Gastrocnemius medialis (tissue), 4 donors: ENCODE results near the gene APBB2. TPM values are rescaled to one million over a fixed set of nuclear protein-coding genes. Genes with fewer than 3 reads are reported as not detected.
A peak's percentile ranks its signal among the peaks of the same experiment; 100 is the strongest.

ENCODE experiments used
- ATAC-seq, 2 donors: fragments of 150-250 bp; one replicate each; pipeline ENCODE4 v1.9.1; 2016
- DNase-seq, 2 donors: peaks; one replicate each; pipeline ENCODE4 v3.0.0-alpha.2; 2019
- H3K27ac ChIP-seq, 4 donors: fragments of 200-600 bp; sonication (generic); 1 replicate in 1 of 4; 2 replicates in 3 of 4; pipeline ENCODE4 v1.5.1; 2016 to 2018; ENCODE audit warnings: mild to moderate bottlenecking in 2 of 4, moderate library complexity in 1 of 4
- H3K27me3 ChIP-seq, 3 donors: fragments of 200-600 bp; sonication (generic) in 2 of 3; 1 replicate in 1 of 3; 2 replicates in 2 of 3; pipeline versions ENCODE4 v1.5.1 to v1.6.0; 2016 to 2019; ENCODE audit warnings: mild to moderate bottlenecking in 1 of 3, moderate library complexity in 1 of 3
- H3K36me3 ChIP-seq, 2 donors: fragments of 200-600 bp; sonication (generic) in 1 of 2; one replicate each; pipeline ENCODE4 v1.5.1; 2017 to 2018
- H3K4me1 ChIP-seq, 2 donors: fragments of 200-600 bp; sonication (generic) in 1 of 2; one replicate each; pipeline ENCODE4 v1.5.1; 2016 to 2017; ENCODE audit warnings: mild to moderate bottlenecking in 2 of 2
- H3K4me3 ChIP-seq, 4 donors: fragments of 200-600 bp; sonication (generic) in 3 of 4; 1 replicate in 1 of 4; 2 replicates in 3 of 4; pipeline ENCODE4 v1.5.1; 2016 to 2019; ENCODE audit warnings: mild to moderate bottlenecking in 2 of 4
- H3K9me3 ChIP-seq, 3 donors: fragments of 200-600 bp; sonication (generic) in 2 of 3; 1 replicate in 1 of 3; 2 replicates in 2 of 3; pipeline ENCODE4 v1.5.1; 2016 to 2019
- CTCF ChIP-seq, 5 experiments: fragments of 450-650 bp in 3 of 5; fragments of 200-600 bp in 2 of 5; sonication (generic) in 2 of 5; IDR thresholded peaks in 4 of 5; conservative IDR thresholded peaks in 1 of 5; 1 replicate in 4 of 5; 2 replicates in 1 of 5; pipeline ENCODE4 v1.5.1; 2016 to 2019; ENCODE audit warnings: antibody characterized with exemption in 5 of 5, mild to moderate bottlenecking in 3 of 5, moderate library complexity in 3 of 5
- POLR2A ChIP-seq, 2 donors: fragments of 450-650 bp; IDR thresholded peaks; one replicate each; pipeline ENCODE4 v1.6.1; 2017; ENCODE audit warnings: antibody characterized with exemption in 2 of 2, mild to moderate bottlenecking in 2 of 2, moderate library complexity in 2 of 2
- in situ Hi-C, 4 donors: fragments of 200-750 bp; cut with MboI; loops; one replicate each; pipeline versions ENCODE4 v1.15.0 to v1.8.0; 2017; ENCODE audit warnings: low sequenced_read_pairs in 4 of 4
- intact Hi-C: fragments of 100-400 bp; cut with DNase I; formaldehyde crosslinking; loops from one replicate; pipeline ENCODE4 v1.15.1; 2023; ENCODE audit warnings: low total_unique reads
- total RNA-seq, 4 donors: library from RNA; depleted of rRNA; stranded (reverse); fragments of >200 nt; gene quantifications; one replicate each; pipeline versions ENCODE4 v1.1.0 to v1.2.3, GENCODE V29; 2016

APBB2 gene
- total RNA-seq, 4 donors from 2014 or later = 14.3 to 20.5 (median 14.5) TPM

DNA sequence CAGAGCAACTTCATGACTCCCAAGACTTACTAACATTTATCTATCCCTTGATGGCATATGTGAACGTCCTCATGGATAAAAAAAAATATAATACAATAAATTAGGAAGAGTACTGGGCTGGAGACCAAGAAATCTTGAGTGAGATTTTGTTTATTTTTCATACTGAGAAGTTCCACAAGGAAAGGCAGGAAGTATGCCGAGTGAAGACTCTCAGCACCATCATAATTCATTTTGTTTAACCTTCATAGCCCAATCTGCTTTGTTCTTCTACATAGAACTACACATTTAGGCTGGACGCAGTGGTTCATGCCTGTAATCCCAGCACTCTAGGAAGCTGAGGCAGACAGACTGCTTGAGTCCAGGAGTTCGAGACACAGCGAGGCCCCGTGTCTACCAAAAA, 266.3 kb downstream of the APBB2 start:
- no peak for ATAC-seq
- Histone ChIP-seq H3K4me1 (peaks cover 3 to 5% of the 10 kb centered on the region in 2 donors), H3K4me3 (no peak overlapping the region), H3K27me3 (no peaks in the 10 kb centered on the region), H3K27ac (peak overlapping the region in 1 of 4 donors; percentile 26), H3K36me3 (peaks cover 0 to 6% of the 10 kb centered on the region in 2 donors), H3K9me3 (no peaks in the 10 kb centered on the region)
- DNase-seq = no peak
- TF ChIP-seq POLR2A (IDR thresholded peaks at IDR 0.05) (no peak), CTCF (IDR thresholded peaks at IDR 0.05 in 4 of 5, conservative IDR thresholded peaks at IDR 0.05 in 1 of 5) (no peak)
- intact Hi-C loops = no loop called here
- in situ Hi-C loops = no loop called here

- intact Hi-C loops = no loop called here
- peak overlapping the region in 1 of 4 donors; percentile 3 for H3K27ac ChIP-seq
- peaks cover 0 to 5% of the 10 kb centered on the region in 2 donors for H3K4me1 ChIP-seq
- in situ Hi-C loops = no loop called here
- no peak overlapping the region for H3K4me3 ChIP-seq
- DNase-seq (no peak), ATAC-seq (no peak)
- H3K36me3 ChIP-seq = peaks cover 0 to 6% of the 10 kb centered on the region in 2 donors
- H3K9me3 ChIP-seq = no peaks in the 10 kb centered on the region
- H3K27me3 ChIP-seq = no peaks in the 10 kb centered on the region
- no peak for TF ChIP-seq POLR2A (IDR thresholded peaks at IDR 0.05)
- no peak for TF ChIP-seq CTCF (IDR thresholded peaks at IDR 0.05 in 4 of 5, conservative IDR thresholded peaks at IDR 0.05 in 1 of 5)
These were observed 267.7 kb downstream of the APBB2 start for GRCh38 chr4:40946652-40947051.

DNA sequence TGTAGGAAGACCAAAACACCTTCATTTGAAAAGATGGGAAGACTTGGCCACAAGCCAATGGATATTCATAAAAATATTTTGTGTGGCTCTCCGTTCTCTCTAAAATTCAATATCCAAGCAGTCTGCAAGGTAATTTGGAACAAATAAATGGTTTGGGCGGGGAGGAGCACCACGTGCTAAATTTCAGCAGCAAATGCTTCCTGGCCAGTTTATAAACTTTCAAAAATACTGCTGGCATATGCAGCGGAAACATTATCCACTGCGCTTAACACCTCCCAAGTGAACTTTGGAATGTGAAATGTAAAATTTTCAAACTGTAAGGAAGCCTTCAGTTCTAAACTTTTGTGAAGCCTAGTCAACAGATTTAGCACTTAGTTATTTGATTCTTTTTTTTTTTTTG, 273.6 kb downstream of the APBB2 start:
- ATAC-seq = no peak
- Histone ChIP-seq H3K9me3 (no peaks in the 10 kb centered on the region), H3K27me3 (no peaks in the 10 kb centered on the region), H3K4me1 (peaks cover 27 to 32% of the 10 kb centered on the region in 2 donors), H3K36me3 (peaks cover 0 to 6% of the 10 kb centered on the region in 2 donors), H3K27ac (peak overlapping the region; percentile 36 to 55 (median 42)), H3K4me3 (no peak overlapping the region)
- DNase-seq = no peak
- intact Hi-C loops (no loop called here), in situ Hi-C loops (no loop called here)
- no peak for TF ChIP-seq CTCF (IDR thresholded peaks at IDR 0.05 in 4 of 5, conservative IDR thresholded peaks at IDR 0.05 in 1 of 5)
- TF ChIP-seq POLR2A (IDR thresholded peaks at IDR 0.05) = no peak

- H3K4me3 ChIP-seq = no peak overlapping the region
- peak; percentile 71 to 74 for ATAC-seq
- in situ Hi-C loops = no loop called here
These were observed 274.0 kb downstream of the APBB2 start for GRCh38 chr4:40940317-40940741.

More at GRCh38 chr4:40940317-40940741, 274.0 kb downstream of the APBB2 start:
- no peak for TF ChIP-seq CTCF (IDR thresholded peaks at IDR 0.05 in 4 of 5, conservative IDR thresholded peaks at IDR 0.05 in 1 of 5)
- no peak for TF ChIP-seq POLR2A (IDR thresholded peaks at IDR 0.05)
- H3K36me3 ChIP-seq = peaks cover 0 to 6% of the 10 kb centered on the region in 2 donors
- intact Hi-C loops = no loop called here
- H3K4me1 ChIP-seq = peaks cover 27 to 32% of the 10 kb centered on the region in 2 donors
- H3K27me3 ChIP-seq = no peaks in the 10 kb centered on the region
- H3K9me3 ChIP-seq = no peaks in the 10 kb centered on the region
- peak; percentile 40 to 63 for DNase-seq
- H3K27ac ChIP-seq = peak overlapping the region; percentile 36 to 55 (median 43)
